Breast epithelium (tissue), 3 donors: Measurements from ENCODE around the gene TAS2R8.

Experiments
- POLR2A ChIP-seq: fragments of 450-650 bp; IDR thresholded peaks from one replicate; pipeline ENCODE4 v1.6.1; 2016; ENCODE audit warnings: antibody characterized with exemption, mild to moderate bottlenecking, moderate library complexity
- POLR2AphosphoS5 ChIP-seq, 3 donors: sonication (generic); formaldehyde crosslinking; IDR thresholded peaks; one replicate each; pipeline ENCODE4 v1.6.1; 2017; ENCODE audit warnings: antibody characterized with exemption in 3 of 3
- TF ChIP-seq, protein P1 (sequence below), 3 donors: fragments of 450-650 bp; IDR thresholded peaks; one replicate each; pipeline ENCODE4 v1.5.1; 2016 to 2017; ENCODE audit warnings: antibody characterized with exemption in 3 of 3, mild to moderate bottlenecking in 3 of 3, moderate library complexity in 3 of 3

DNA sequence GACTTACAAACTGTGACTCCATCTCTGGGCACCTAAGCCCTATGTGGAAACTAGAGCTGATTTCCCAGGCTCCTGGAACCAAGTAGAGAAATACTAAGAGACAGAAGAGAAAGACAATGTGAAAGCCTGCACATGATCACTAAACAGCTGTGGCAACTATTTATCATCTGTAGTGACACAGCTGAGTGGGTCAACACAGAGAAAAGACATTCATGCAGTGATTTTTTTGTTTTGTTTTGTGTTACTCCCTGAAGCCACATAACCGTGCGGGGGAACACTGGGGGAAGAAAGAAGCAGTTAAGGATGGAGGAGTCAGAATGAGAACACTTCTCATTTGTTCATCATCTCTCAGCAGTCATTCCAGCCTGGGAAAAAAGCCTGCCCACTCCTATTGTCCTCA lies 40.7 kb upstream of the TAS2R8 start:
- TF ChIP-seq, protein P1, sequence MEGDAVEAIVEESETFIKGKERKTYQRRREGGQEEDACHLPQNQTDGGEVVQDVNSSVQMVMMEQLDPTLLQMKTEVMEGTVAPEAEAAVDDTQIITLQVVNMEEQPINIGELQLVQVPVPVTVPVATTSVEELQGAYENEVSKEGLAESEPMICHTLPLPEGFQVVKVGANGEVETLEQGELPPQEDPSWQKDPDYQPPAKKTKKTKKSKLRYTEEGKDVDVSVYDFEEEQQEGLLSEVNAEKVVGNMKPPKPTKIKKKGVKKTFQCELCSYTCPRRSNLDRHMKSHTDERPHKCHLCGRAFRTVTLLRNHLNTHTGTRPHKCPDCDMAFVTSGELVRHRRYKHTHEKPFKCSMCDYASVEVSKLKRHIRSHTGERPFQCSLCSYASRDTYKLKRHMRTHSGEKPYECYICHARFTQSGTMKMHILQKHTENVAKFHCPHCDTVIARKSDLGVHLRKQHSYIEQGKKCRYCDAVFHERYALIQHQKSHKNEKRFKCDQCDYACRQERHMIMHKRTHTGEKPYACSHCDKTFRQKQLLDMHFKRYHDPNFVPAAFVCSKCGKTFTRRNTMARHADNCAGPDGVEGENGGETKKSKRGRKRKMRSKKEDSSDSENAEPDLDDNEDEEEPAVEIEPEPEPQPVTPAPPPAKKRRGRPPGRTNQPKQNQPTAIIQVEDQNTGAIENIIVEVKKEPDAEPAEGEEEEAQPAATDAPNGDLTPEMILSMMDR (IDR thresholded peaks at IDR 0.05) = no peak
- TF ChIP-seq POLR2AphosphoS5 (IDR thresholded peaks at IDR 0.05) (no peak), POLR2A (no peak)
